HEK293T (cell line): ENCODE measurements around the gene PSMD6.

Source experiments
- BHLHE40 ChIP-seq: fragments of 450-650 bp; IDR thresholded peaks from 2 replicates; pipeline ENCODE4 v1.6.1; 2016; ENCODE audit warnings: mild to moderate bottlenecking, moderate library complexity, borderline replicate concordance
- ELF4 ChIP-seq: fragments of 450-650 bp; IDR thresholded peaks from 2 replicates; pipeline ENCODE4 v1.6.1; 2017; ENCODE audit warnings: antibody characterized with exemption
- FOXA1 ChIP-seq: fragments of 450-650 bp; IDR thresholded peaks from 2 replicates; pipeline ENCODE4 v1.6.1; 2016; ENCODE audit warnings: mild to moderate bottlenecking
- FOXM1 ChIP-seq: fragments of 450-650 bp; IDR thresholded peaks from 2 replicates; pipeline ENCODE4 v1.6.1; 2017; ENCODE audit warnings: mild to moderate bottlenecking, borderline replicate concordance
- HDGF ChIP-seq: fragments of 450-650 bp; IDR thresholded peaks from 2 replicates; pipeline ENCODE4 v1.6.1; 2017; ENCODE audit warnings: antibody characterized with exemption, borderline replicate concordance
- L3MBTL2 ChIP-seq: fragments of 450-650 bp; conservative IDR thresholded peaks from 2 replicates; pipeline ENCODE4 v1.6.1; 2016; ENCODE audit warnings: mild to moderate bottlenecking
- PKNOX1 ChIP-seq: fragments of 450-650 bp; IDR thresholded peaks from 2 replicates; pipeline ENCODE4 v1.6.1; 2016
- SP1 ChIP-seq: fragments of 450-650 bp; IDR thresholded peaks from 2 replicates; pipeline ENCODE4 v1.6.1; 2017
- SUZ12 ChIP-seq: fragments of 450-650 bp; IDR thresholded peaks from 2 replicates; pipeline ENCODE4 v1.6.1; 2016; ENCODE audit warnings: mild to moderate bottlenecking
- TARDBP ChIP-seq: fragments of 450-650 bp; IDR thresholded peaks from 2 replicates; pipeline ENCODE4 v1.6.1; 2016

- TF ChIP-seq FOXA1 (no peak), TARDBP (no peak), ELF4 (no peak), SUZ12 (no peak), FOXM1 (no peak), PKNOX1 (no peak), SP1 (no peak), BHLHE40 (no peak), L3MBTL2 (no peak), HDGF (no peak)
These were observed 33.9 kb upstream of the PSMD6 start for GRCh38 chr3:64057231-64057630.
